HG03469 (cell line): Measurements from ENCODE around the gene POU2AF3.

Experiments used
- ATAC-seq: cut with Tn5 transposase; IDR thresholded peaks from one replicate; pipeline ENCODE4 v1.9.1; 2021; ENCODE audit warnings: mild to moderate bottlenecking, moderate library complexity, moderate number of reproducible peaks; ENCODE audit not compliant: unreplicated experiment

The POU2AF3 gene

DNA sequence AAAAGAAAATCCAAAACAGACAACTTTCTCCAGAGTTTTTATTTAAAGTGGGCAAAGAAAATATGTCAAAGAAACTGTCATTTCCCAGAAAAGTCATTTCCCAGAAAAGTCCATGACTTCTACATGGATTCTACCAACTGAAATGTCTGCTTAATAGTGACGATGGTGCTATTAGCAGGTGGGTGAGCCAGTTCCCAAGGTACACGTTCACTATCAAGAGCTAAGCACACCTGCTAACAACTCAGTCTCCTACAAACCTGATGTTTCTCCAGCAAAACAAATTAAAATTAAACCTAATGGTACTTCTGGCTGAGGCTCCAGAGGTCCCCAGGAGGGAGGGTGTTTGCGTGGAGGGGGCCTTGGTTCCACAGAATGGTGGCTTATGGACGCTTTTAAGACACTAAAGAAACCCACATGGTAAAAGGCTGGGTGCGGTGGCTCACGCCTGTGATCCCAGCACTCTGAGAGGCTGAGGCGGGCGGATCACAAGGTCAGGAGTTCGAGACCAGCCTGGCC lies 53.9 kb downstream of the POU2AF3 start:
- ATAC-seq = no peak

DNA sequence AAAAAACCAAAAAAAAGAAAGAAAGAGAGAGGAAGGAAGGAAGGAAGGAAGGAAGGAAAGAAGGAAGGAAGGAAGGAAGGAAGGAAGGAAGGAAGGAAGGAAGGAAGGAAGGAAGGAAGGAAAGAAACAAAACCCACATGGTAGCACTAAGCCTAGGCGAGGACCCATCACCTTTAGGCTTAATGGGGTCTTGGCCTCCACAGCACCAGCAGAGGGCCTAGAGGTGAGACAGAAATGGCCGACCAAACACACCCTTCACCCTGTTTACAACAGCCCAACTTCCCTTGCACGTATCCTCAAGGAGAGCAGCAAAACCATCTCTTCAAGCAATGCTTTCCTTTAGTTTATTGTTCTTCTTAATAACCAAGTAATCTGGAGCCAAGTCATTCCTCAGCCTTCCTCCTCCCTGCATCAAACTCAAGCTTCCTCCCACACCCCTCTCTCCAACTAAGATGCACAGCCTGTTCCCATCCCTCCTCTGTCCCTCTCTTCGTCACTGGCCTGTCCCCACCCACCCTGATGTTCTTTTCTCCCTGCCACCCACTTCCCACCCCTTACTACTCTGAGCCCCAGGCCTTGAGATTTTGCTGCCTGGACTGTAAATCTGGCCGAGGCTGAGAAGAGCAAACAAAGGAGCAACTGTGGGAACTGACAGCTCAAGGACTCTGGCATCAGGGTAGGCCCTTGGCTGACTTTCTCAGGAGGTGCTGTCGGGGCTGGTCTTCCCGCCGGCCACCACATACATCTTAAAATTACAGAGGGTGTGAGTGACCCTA lies 54.8 kb downstream of the POU2AF3 start:
- ATAC-seq = no peak

DNA sequence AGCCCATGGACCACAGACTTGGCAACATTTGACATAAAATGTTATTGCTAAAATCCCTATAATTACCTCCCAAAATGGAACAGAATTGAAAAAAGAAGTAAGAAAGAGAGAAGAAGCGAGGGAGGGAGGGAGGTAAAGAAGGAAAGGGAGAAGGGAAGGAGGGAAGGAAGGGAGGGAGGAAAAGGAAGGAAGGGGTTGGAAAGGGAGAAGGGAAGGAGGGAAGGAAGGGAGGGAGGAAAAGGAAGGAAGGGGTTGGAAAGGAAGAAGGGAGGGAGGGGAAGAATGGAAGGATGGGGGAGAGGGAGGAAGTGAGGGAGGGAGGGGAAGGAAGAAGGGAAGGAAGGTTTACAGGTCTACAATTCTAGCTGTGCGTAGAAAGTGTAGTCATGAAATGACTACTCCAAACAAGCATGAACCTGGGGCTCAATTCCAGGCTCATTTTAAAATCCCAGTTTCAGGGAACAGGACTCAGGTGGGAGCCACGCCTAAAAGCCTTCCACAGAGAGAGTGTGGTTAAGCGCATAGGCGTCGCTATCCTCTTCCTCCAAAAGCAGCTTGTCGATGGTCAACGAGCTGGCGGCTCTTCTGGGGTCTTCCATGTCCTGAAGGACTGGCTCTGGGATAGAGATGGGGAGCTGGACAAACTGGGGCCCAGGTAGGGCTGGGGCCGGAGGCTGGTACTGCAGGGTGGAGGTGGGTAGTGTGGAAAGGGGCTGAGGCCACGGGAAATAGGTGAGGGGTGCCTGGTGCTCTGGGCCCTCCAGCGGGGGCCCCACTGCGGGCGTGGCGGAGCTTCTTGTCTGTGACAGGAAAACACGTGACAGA lies 55.6 kb downstream of the POU2AF3 start:
- ATAC-seq = no peak

DNA sequence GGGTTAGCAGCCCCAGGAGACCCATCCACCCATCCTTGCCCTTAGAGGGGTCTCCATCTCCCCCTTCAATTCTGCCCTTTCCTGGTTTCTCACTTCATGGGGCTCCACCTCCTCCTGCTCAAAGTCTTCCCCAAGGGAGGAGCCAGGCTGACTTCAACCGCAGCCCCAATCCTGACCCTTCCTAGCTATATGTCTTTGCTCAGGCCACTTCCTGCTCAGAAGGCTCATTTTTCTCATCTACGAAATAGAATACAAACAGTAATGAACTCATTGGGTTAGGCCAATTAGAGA lies 56.2 kb downstream of the POU2AF3 start:
- ATAC-seq = no peak

DNA sequence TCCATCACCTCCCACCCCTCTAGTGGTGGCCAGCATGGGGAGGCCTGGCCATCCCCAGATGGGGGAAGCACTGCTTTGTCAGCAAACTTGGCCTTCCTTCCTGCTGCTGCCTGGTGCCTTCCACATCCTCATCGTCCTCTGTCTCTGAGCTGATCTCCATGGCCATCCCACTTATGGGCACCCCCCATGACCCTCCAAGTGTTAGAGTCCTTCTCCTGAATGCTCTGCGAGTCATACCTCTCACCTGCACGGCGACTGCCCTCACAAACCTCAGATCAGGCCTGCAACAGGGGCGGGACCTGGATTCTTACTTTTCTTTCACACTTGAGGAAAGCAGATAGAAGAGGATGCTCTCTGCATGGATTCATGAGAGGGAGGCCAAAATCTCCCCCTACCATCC lies 56.8 kb downstream of the POU2AF3 start:
- no peak for ATAC-seq

DNA sequence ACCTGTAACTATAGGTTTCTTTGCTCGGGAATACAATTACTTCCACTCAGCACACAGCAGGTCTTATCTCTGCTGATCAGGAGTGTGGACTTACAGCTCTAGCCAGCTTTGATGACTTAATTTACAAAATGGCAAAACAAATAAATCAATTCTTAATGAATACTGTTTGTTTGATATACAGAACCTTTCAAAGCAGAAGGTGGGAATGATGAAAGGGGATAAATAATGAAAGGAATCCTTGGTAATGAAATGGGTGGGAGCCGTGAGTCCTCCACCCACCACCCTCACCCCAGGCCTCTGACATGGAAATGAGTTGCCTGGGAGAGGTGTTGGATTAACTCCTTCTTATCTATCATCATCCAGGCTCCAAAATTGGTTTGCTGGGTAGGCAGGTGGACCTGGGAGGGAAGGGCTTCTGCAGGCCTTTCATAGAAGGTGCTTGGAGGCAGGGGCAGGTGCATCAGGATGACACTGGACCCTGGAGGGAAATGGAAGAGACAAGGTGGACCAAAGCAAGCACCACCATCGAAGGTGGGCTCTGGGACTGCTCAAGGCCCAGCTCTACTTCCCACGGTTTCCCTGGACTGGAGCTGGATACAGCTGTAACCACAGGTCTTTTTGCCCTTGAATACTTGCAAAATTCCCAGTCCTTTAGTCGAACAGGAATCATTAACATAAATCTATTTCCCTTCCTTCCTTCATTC lies 57.8 kb downstream of the POU2AF3 start:
- no peak for ATAC-seq

DNA sequence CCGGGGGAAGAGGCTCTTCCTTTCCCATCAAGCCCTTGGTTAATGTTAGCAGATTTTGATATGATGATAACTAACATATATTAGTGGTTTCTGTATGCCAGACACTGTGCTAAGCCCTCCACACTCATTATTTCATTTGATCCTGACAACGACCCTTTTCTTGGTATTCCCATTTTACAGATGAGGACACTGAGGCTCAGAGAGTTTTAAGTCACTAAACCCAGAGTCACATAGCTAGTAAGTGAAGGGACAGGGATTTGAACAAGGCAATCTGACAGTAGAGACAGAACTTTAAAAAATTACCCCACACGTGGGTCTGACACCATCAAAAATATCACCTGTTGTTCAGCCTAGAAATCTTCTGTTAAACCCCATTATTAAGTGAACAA lies 58.3 kb downstream of the POU2AF3 start:
- ATAC-seq = no peak

DNA sequence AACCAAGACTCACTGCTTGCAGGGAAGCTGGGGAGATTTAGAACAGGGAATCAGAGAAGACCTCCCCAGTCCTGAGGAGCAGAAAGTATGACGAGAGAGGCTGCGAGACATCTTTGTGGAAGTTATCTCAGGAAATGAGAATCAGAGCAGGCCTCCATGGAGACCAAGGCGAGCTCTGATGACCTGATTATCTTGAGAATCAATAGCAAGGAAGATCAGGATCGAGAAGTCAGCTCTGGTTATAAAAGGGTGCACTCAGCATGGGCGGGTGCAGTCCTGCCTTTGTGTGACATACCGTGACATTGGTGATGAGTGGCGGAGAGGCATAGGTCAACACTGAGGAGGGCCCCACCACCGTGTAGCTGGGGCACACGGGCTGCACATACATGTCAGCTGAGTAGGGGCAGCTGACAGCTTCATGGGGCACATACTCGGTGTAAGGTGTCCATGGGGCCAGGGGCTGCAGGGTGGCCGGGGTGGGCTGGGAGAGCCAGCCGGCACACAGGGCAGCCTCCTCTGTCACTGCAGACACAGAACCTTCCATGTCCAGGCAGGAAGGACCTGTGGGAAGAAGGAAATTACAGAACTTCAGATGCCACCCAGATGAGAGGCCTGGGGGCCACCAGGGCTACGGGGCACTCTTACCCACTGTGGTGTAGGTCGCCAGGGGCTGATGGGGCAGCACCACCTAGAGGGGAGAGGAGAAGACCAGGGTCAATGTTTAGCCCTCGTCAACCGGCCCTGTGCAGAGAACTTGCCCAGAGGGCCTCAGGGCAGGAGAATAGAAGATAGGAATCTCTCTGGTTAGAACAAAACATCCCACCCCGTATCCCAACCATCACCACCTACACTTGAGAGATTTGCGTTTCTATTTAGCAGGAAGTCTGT lies 59.0 kb downstream of the POU2AF3 start:
- no peak for ATAC-seq
